Measurements from ENCODE around the gene TMEM247.

TMEM247 gene

GRCh38 chr2:46498681-46499080 is 19.3 kb downstream of the TMEM247 start:
- Histone ChIP-seq H4K20me1 (ENCODE audit: insufficient read depth, low read length) (no peaks in the 10 kb centered on the region), H3K79me2 (ENCODE audit: insufficient read depth, low read length) (no peaks in the 10 kb centered on the region), H2AFZ (ENCODE audit: low read depth, low read length) (no peak overlapping the region), H3K36me3 (ENCODE audit: insufficient read depth, low read length) (no peaks in the 10 kb centered on the region), H3K4me3 (ENCODE audit: low read depth in 1 of 2, low read length in 2 of 2) (no peak overlapping the region), H3K9me3 (ENCODE audit: insufficient read depth, low read length, severe bottlenecking) (no peaks in the 10 kb centered on the region), H3K4me1 (ENCODE audit: insufficient read depth, low read length) (peaks cover 19% of the 10 kb centered on the region), H3K27me3 (ENCODE audit: insufficient read depth, low read length, poor library complexity) (peaks cover 33% of the 10 kb centered on the region), H3K9ac (ENCODE audit: low read depth, low read length) (no peak overlapping the region), H3K4me2 (ENCODE audit: insufficient read depth, low read length) (0 out of 2 replicates have a peak overlapping the region, but pooled peaks have one; percentile 86), H3K27ac (ENCODE audit: low read length) (no peak overlapping the region)
- ATAC-seq (ENCODE audit: insufficient read depth, low read depth) (no peak), DNase-seq (no peak)
- TF ChIP-seq EZH2 (IDR thresholded peaks at IDR 0.05; ENCODE audit: borderline replicate concordance, low read depth, low read length, severe bottlenecking) = no peak

DNA sequence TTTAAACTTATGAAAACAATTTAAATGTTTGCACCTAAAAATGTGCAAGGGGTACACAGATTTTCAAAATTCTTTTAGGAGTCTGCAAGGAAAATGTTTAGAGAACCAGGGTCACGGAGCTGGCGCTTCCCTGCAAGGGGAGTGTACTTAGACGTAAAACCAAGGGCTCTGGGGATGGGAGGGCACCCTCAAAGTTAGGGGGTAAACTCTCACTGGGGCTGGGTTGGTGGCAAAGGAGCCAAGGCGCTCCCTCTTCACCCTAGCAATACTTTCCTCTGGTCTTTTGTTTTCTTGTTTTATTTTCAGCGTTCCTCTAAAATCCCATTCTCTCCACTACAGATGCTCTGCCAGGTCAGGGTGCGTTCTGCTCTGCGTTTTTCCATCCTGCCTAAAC is 20.0 kb downstream of the TMEM247 start:
- peak; percentile 75 for TF ChIP-seq EZH2 (IDR thresholded peaks at IDR 0.05; ENCODE audit: borderline replicate concordance, low read depth, low read length, severe bottlenecking)
- no peak for TF ChIP-seq CTCF (IDR thresholded peaks at IDR 0.05; ENCODE audit: borderline replicate concordance, extremely low read depth, low read length, poor library complexity, severe bottlenecking)
- H3K27me3 ChIP-seq (ENCODE audit: insufficient read depth, low read length, poor library complexity) = peaks cover 33% of the 10 kb centered on the region
- H3K4me1 ChIP-seq (ENCODE audit: insufficient read depth, low read length) = peaks cover 19% of the 10 kb centered on the region
- ATAC-seq (ENCODE audit: insufficient read depth, low read depth) (0 out of 3 replicates have a peak, but pooled peaks have one; percentile 1), DNase-seq (no peak)
- H3K4me2 ChIP-seq (ENCODE audit: insufficient read depth, low read length) = peak overlapping the region; percentile 86
- H3K9ac ChIP-seq (ENCODE audit: low read depth, low read length) = peak overlapping the region; percentile 52
- H3K9me3 ChIP-seq (ENCODE audit: insufficient read depth, low read length, severe bottlenecking) = no peaks in the 10 kb centered on the region
- H3K36me3 ChIP-seq (ENCODE audit: insufficient read depth, low read length) = no peaks in the 10 kb centered on the region
- H3K27ac ChIP-seq (ENCODE audit: low read length) = no peak overlapping the region
- peak overlapping the region; percentile 74; the same call in 1 of the 2 replicates for H2AFZ ChIP-seq (ENCODE audit: low read depth, low read length)
- H4K20me1 ChIP-seq (ENCODE audit: insufficient read depth, low read length) = no peaks in the 10 kb centered on the region
- peak overlapping the region; percentile 20 to 63; a peak in 3 of 4 replicates for H3K4me3 ChIP-seq (ENCODE audit: low read depth in 1 of 2, low read length in 2 of 2)
- H3K79me2 ChIP-seq (ENCODE audit: insufficient read depth, low read length) = no peaks in the 10 kb centered on the region

DNA sequence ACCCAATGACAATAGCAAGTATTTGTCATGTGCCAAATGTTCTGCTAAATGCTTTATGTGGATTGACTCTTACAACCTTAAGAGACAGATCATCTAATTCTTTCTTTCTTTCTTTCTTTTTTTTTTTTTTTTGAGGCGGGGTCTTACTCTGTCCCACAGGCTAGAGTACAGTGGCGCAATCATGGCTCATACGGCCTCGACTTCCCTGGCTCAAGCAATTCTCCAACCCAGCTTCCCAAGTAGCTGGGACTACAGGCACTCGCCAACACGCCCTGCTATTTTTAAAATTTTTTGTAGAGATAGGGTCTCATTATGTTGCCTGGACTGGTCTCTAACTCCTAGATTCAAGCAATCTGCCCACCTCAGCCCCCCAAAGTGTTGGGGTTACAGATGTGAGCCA is 21.4 kb downstream of the TMEM247 start:
- Histone ChIP-seq H3K9me3 (ENCODE audit: insufficient read depth, low read length, severe bottlenecking) (no peaks in the 10 kb centered on the region), H3K27ac (ENCODE audit: low read length) (no peak overlapping the region), H3K27me3 (ENCODE audit: insufficient read depth, low read length, poor library complexity) (peaks cover 33% of the 10 kb centered on the region), H3K79me2 (ENCODE audit: insufficient read depth, low read length) (no peaks in the 10 kb centered on the region), H3K4me2 (ENCODE audit: insufficient read depth, low read length) (peak overlapping the region; percentile 86), H3K9ac (ENCODE audit: low read depth, low read length) (no peak overlapping the region), H3K4me3 (ENCODE audit: low read depth in 1 of 2, low read length in 2 of 2) (no peak overlapping the region; a peak in 1 of 4 replicates), H3K4me1 (ENCODE audit: insufficient read depth, low read length) (peaks cover 19% of the 10 kb centered on the region), H2AFZ (ENCODE audit: low read depth, low read length) (no peak overlapping the region; the same call in 1 of the 2 replicates), H3K36me3 (ENCODE audit: insufficient read depth, low read length) (no peaks in the 10 kb centered on the region), H4K20me1 (ENCODE audit: insufficient read depth, low read length) (no peaks in the 10 kb centered on the region)
- TF ChIP-seq CTCF (IDR thresholded peaks at IDR 0.05; ENCODE audit: borderline replicate concordance, extremely low read depth, low read length, poor library complexity, severe bottlenecking) (no peak), EZH2 (IDR thresholded peaks at IDR 0.05; ENCODE audit: borderline replicate concordance, low read depth, low read length, severe bottlenecking) (no peak)
- DNase-seq (no peak), ATAC-seq (ENCODE audit: insufficient read depth, low read depth) (no peak)

DNA sequence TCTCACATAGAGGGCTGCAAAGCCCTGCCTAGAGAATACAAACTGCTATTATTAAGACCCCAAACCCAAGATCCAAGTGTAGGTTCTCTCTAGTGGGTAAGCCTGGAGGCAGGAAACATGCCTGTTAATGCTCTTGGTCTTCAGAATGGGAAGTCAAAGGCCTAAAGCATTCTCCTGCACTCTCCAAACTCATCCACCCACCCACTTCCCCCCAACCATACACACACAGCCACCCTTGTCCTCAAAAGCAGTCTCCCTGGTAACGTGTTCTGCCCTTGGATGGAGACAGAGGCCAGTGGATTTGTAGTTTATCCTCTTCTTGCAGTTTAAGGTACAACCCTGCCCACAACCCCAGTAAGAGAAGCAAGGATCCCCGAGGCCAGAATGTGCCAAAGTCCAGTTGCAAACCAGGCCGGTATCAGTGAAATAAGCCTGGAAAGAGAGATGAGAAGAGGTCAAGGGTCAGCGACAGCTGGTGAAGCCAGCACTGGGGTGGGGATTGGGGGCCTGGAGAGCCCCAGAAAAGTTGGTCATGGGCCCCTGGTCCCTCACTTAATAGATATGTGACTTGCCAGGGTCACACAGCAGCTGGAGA is 23.0 kb downstream of the TMEM247 start:
- no peak for DNase-seq
- H3K79me2 ChIP-seq (ENCODE audit: insufficient read depth, low read length) = no peaks in the 10 kb centered on the region
- TF ChIP-seq CTCF (IDR thresholded peaks at IDR 0.05; ENCODE audit: borderline replicate concordance, extremely low read depth, low read length, poor library complexity, severe bottlenecking) (no peak), EZH2 (IDR thresholded peaks at IDR 0.05; ENCODE audit: borderline replicate concordance, low read depth, low read length, severe bottlenecking) (no peak)

More for the DNA sequence above, 23.0 kb downstream of the TMEM247 start:
- no peaks in the 10 kb centered on the region for H3K9me3 ChIP-seq (ENCODE audit: insufficient read depth, low read length, severe bottlenecking)
- H3K9ac ChIP-seq (ENCODE audit: low read depth, low read length) = no peak overlapping the region
- no peak for ATAC-seq (ENCODE audit: insufficient read depth, low read depth)
- H3K4me1 ChIP-seq (ENCODE audit: insufficient read depth, low read length) = peaks cover 19% of the 10 kb centered on the region
- no peak overlapping the region for H3K27ac ChIP-seq (ENCODE audit: low read length)
- H2AFZ ChIP-seq (ENCODE audit: low read depth, low read length) = no peak overlapping the region
- H3K27me3 ChIP-seq (ENCODE audit: insufficient read depth, low read length, poor library complexity) = peaks cover 32% of the 10 kb centered on the region
- H4K20me1 ChIP-seq (ENCODE audit: insufficient read depth, low read length) = no peaks in the 10 kb centered on the region
- no peaks in the 10 kb centered on the region for H3K36me3 ChIP-seq (ENCODE audit: insufficient read depth, low read length)
- no peak overlapping the region for H3K4me2 ChIP-seq (ENCODE audit: insufficient read depth, low read length)
- H3K4me3 ChIP-seq (ENCODE audit: low read depth in 1 of 2, low read length in 2 of 2) = no peak overlapping the region
